Panc1 (cell line): ENCODE measurements around the gene DUOX1. TPM values are rescaled to one million over a fixed set of nuclear protein-coding genes. Genes with fewer than 3 reads are reported as not detected.

ENCODE experiments used
- ATAC-seq: fragments of 200-7000 bp; cut with Tn5 transposase; 2 replicates; pipeline ENCODE4 v1.9.1; 2020; ENCODE audit warnings: mild to moderate bottlenecking, moderate library complexity
- BruUV-seq: library from RNA; stranded (reverse); fragments of 400-500 nt; replicated peaks from 2 replicates; lab custom pipeline; 2021; lab: Mats Ljungman, UMichigan
- CTCF ChIA-PET: fragments of 300-600 bp; sonication (Branson Sonifier 250); formaldehyde crosslinking; loops from one replicate; lab custom pipeline; 2022; ENCODE audit warnings: antibody characterized with exemption; lab: Charles Lee
- POLR2A ChIA-PET: fragments of 300-600 bp; sonication (Branson Sonifier 250); formaldehyde crosslinking; loops from one replicate; lab custom pipeline; 2022; ENCODE audit warnings: antibody characterized with exemption; lab: Charles Lee
- DNase-seq: peaks from one replicate; pipeline ENCODE4 v3.0.0-alpha.2; 2010; ENCODE audit warnings: low read depth, low spot score
- H3K27ac ChIP-seq: 2 replicates; pipeline ENCODE4 v1.5.1; 2011; ENCODE audit warnings: mild to moderate bottlenecking, low read length, inconsistent platforms
- H3K27me3 ChIP-seq: fragments of 200-500 bp; sonication (Bioruptor generic); 2 replicates; pipeline ENCODE4 v1.6.0; 2014; ENCODE audit warnings: low read length, inconsistent platforms; ENCODE audit not compliant: control insufficient read depth, insufficient read depth
- H3K36me3 ChIP-seq: fragments of 200-500 bp; sonication (Bioruptor generic); 2 replicates; pipeline ENCODE4 v1.5.1; 2014; ENCODE audit warnings: inconsistent platforms, mild to moderate bottlenecking, low read length, moderate library complexity; ENCODE audit not compliant: control insufficient read depth, insufficient read depth
- H3K4me1 ChIP-seq: 2 replicates; pipeline ENCODE4 v1.5.1; 2011; ENCODE audit warnings: inconsistent platforms, mild to moderate bottlenecking, low read length, moderate library complexity; ENCODE audit not compliant: control insufficient read depth, insufficient read depth
- H3K4me3 ChIP-seq, 2 experiments: 2 replicates each; pipeline ENCODE4 v1.5.1; 2011 to 2012; ENCODE audit warnings: low read depth in 2 of 2, low read length in 2 of 2, mild to moderate bottlenecking in 2 of 2, inconsistent platforms in 1 of 2, moderate library complexity in 1 of 2
- H3K9me3 ChIP-seq: fragments of 200-500 bp; sonication (Bioruptor generic); 2 replicates; pipeline ENCODE4 v1.5.1; 2014; ENCODE audit warnings: low read depth, mild to moderate bottlenecking, inconsistent platforms, low read length, moderate library complexity; ENCODE audit not compliant: control insufficient read depth, insufficient read depth
- POLR2AphosphoS5 ChIP-seq: IDR thresholded peaks from 2 replicates; pipeline ENCODE4 v1.6.1; 2012; ENCODE audit warnings: mild to moderate bottlenecking, low read depth, low read length, moderate library complexity
- SIN3A ChIP-seq: IDR thresholded peaks from 2 replicates; pipeline ENCODE4 v1.6.1; 2012; ENCODE audit warnings: low read depth, mild to moderate bottlenecking, low read length, moderate library complexity, borderline replicate concordance; ENCODE audit not compliant: insufficient read depth
- TCF7L2 ChIP-seq: IDR thresholded peaks from 2 replicates; pipeline ENCODE4 v1.6.1; 2011; ENCODE audit warnings: mild to moderate bottlenecking, low read depth, low read length, inconsistent platforms
- in situ Hi-C: cut with HindIII; loops from 2 replicates; pipeline ENCODE4 v1.10.0; 2016; ENCODE audit warnings: low sequenced_read_pairs, low pct_unique_long_range_greater_than_20kb
- intact Hi-C: fragments of 100-400 bp; cut with micrococcal nuclease; formaldehyde crosslinking; loops from one replicate; pipeline ENCODE4 v1.10.0; 2022; ENCODE audit not compliant: unreplicated experiment
- total RNA-seq: library from RNA; stranded (reverse); gene quantifications from one replicate; pipeline ENCODE4 v1.2.1, GENCODE V29; 2021; ENCODE audit not compliant: unreplicated experiment
- TF ChIP-seq, protein P1 (sequence below), 2 experiments: IDR thresholded peaks; 2 replicates each; pipeline ENCODE4 v1.6.1; 2011 to 2012; ENCODE audit warnings: low read depth in 2 of 2, control low read depth in 1 of 2, low read length in 1 of 2, mild to moderate bottlenecking in 1 of 2, moderate library complexity in 1 of 2; ENCODE audit not compliant: insufficient read depth in 1 of 2
- TF ChIP-seq, protein P2 (sequence below): fragments of 450-650 bp; IDR thresholded peaks from 2 replicates; pipeline ENCODE4 v1.5.1; 2017; ENCODE audit warnings: mild to moderate bottlenecking

Gene DUOX1
- total RNA-seq, 1 experiment from 2014 or later = 0.31 TPM

DNA sequence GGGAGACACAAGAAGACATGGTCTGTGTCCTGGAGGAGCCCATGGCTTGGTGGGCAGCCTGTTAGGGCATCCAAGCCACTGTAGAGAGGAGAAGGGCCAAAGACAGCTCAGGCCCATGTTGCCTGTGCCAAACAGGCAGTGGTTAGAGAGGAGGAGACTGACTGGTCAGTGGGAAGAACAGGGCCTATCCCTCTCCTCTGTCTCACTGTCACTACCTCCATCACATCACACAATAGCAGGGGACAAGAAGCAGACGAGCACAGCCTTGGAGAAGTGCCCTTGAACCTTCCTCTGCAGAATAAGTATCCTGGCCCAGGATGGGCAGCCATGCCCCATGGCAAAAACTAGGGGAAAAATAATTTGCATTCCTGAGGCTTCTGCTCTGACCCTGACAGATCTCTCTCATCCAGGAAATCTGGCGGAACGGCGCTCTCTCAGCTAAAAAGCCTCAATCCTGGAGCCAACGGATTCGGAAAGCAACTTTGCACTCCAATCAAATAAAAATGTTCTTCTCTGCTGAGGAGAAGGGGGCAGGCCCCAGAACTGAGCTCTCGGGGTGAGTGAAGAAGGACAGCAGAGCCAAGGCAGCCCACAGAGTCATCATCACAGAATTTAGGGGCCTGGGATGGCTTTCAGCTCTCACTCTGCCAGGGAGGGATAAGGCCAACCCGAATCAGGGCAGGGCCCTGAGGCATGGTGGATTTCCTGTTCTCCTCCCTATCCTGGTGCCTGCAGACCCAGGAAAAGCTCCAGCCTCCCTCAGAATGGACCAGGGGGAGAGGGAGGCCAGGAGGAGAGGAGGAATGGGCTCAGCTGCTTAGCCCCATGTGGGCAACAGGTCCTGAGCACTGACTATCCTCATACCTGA, 56.3 kb downstream of the DUOX1 start:
- no peak overlapping the region for H3K27ac ChIP-seq
- CTCF ChIA-PET = interaction anchor here (0.9 to 1.0 kb wide), 2 partner anchors 12 to 23 kb away, joined by 3 to 4 read pairs; no protein-coding TSS in a partner anchor
- no peak overlapping the region; a peak in 1 of 4 replicates for H3K4me3 ChIP-seq
- no TSS peak for BruUV-seq
- in situ Hi-C loops = no loop called here
- no peak for DNase-seq
- POLR2A ChIA-PET = interaction anchor here (0.6 kb wide), 1 partner anchor 15 kb away, joined by 16 read pairs; no protein-coding TSS in a partner anchor
- no peaks in the 10 kb centered on the region for H3K9me3 ChIP-seq
- TF ChIP-seq TCF7L2 = no peak
- no peak for TF ChIP-seq SIN3A
- no peak for TF ChIP-seq POLR2AphosphoS5
- TF ChIP-seq, protein P1, sequence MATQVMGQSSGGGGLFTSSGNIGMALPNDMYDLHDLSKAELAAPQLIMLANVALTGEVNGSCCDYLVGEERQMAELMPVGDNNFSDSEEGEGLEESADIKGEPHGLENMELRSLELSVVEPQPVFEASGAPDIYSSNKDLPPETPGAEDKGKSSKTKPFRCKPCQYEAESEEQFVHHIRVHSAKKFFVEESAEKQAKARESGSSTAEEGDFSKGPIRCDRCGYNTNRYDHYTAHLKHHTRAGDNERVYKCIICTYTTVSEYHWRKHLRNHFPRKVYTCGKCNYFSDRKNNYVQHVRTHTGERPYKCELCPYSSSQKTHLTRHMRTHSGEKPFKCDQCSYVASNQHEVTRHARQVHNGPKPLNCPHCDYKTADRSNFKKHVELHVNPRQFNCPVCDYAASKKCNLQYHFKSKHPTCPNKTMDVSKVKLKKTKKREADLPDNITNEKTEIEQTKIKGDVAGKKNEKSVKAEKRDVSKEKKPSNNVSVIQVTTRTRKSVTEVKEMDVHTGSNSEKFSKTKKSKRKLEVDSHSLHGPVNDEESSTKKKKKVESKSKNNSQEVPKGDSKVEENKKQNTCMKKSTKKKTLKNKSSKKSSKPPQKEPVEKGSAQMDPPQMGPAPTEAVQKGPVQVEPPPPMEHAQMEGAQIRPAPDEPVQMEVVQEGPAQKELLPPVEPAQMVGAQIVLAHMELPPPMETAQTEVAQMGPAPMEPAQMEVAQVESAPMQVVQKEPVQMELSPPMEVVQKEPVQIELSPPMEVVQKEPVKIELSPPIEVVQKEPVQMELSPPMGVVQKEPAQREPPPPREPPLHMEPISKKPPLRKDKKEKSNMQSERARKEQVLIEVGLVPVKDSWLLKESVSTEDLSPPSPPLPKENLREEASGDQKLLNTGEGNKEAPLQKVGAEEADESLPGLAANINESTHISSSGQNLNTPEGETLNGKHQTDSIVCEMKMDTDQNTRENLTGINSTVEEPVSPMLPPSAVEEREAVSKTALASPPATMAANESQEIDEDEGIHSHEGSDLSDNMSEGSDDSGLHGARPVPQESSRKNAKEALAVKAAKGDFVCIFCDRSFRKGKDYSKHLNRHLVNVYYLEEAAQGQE (IDR thresholded peaks at IDR 0.05; ENCODE audit: insufficient read depth in 1 of 2, low read depth in 2 of 2, low read length in 1 of 2) = no peak
- TF ChIP-seq, protein P2, sequence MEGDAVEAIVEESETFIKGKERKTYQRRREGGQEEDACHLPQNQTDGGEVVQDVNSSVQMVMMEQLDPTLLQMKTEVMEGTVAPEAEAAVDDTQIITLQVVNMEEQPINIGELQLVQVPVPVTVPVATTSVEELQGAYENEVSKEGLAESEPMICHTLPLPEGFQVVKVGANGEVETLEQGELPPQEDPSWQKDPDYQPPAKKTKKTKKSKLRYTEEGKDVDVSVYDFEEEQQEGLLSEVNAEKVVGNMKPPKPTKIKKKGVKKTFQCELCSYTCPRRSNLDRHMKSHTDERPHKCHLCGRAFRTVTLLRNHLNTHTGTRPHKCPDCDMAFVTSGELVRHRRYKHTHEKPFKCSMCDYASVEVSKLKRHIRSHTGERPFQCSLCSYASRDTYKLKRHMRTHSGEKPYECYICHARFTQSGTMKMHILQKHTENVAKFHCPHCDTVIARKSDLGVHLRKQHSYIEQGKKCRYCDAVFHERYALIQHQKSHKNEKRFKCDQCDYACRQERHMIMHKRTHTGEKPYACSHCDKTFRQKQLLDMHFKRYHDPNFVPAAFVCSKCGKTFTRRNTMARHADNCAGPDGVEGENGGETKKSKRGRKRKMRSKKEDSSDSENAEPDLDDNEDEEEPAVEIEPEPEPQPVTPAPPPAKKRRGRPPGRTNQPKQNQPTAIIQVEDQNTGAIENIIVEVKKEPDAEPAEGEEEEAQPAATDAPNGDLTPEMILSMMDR = no peak
- no peaks in the 10 kb centered on the region; the same call in 1 of the 2 replicates for H3K4me1 ChIP-seq
- intact Hi-C loops = no loop called here
- H3K36me3 ChIP-seq = no peaks in the 10 kb centered on the region
- ATAC-seq = peak; percentile 39; the same call in 1 of the 2 replicates
- no peaks in the 10 kb centered on the region for H3K27me3 ChIP-seq

DNA sequence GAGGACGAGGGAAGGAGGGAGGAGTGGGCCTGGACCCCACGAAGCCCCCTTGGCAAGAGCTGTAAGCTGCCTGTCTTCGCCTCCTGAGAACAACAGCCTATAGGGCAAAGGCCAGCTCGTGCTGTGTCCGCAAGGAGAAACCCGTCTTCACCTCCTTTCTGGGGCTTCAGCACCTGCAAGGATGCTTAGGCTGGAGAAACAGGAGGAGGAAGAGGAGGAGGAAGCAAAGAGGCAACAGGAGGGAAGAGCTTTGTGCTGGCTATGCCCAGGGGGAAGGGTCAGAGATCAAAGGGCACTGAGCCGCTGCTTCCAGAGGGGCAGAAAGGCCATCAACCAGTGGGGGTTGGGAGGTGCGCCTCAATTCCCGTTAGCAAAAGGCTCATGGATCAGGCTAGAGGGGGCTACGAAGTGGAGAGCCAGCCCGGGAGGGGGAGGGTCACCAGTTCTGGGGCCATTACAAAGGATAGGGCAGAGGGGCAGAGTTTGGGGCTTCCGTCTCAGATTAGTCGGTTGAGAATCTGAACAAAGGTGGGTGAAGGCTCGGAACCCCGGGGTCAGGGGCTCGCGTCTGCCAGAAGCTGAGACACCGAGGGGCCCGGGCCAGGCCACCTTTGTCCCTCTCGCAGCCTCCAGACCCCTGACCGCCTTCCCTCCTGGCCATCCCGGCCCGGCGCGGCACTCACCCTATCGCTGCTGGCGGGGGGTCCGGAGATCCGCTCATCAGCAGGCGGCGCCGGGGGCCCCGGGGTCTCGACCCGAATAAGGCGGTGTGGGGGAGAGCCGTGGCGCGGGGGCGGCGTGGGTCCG, 57.2 kb downstream of the DUOX1 start:
- ChIA-PET CTCF (interaction anchor here (0.9 to 1.0 kb wide), 2 partner anchors 11 to 24 kb away, joined by 3 to 4 read pairs; no protein-coding TSS in a partner anchor), POLR2A (interaction anchor here (0.6 kb wide), 1 partner anchor 61 kb away, joined by 7 read pairs; no protein-coding TSS in a partner anchor)
- no peaks in the 10 kb centered on the region for H3K27me3 ChIP-seq
- no peak overlapping the region for H3K27ac ChIP-seq
- in situ Hi-C loops (no loop called here), intact Hi-C loops (no loop called here)
- H3K4me1 ChIP-seq = no peaks in the 10 kb centered on the region; the same call in 1 of the 2 replicates
- H3K9me3 ChIP-seq = no peaks in the 10 kb centered on the region
- TF ChIP-seq TCF7L2 (peak; percentile 59), SIN3A (no peak), POLR2AphosphoS5 (no peak)
- TF ChIP-seq, protein P2 = no peak
- H3K36me3 ChIP-seq = no peaks in the 10 kb centered on the region
- no peak for DNase-seq
- peak overlapping the region in 1 of 2 experiments; percentile 55; a peak in 1 of 4 replicates for H3K4me3 ChIP-seq
- BruUV-seq = no TSS peak
- ATAC-seq = no peak
